Gastroesophageal sphincter (tissue), 4 donors: ENCODE data around the gene FASTKD2. TPM values are rescaled to one million over a fixed set of nuclear protein-coding genes. Genes with fewer than 3 reads are reported as not detected.

ENCODE experiments used
- ATAC-seq: fragments of 150-250 bp; one replicate; pipeline ENCODE4 v1.9.1; 2016; ENCODE audit warnings: mild to moderate bottlenecking, moderate library complexity
- H3K27ac ChIP-seq, 4 donors: fragments of 200-600 bp; sonication (generic) in 3 of 4; 1 replicate in 3 of 4; 2 replicates in 1 of 4; pipeline ENCODE4 v1.5.1; 2016 to 2019
- H3K27me3 ChIP-seq: fragments of 200-600 bp; sonication (generic); one replicate; pipeline ENCODE4 v1.5.1; 2019
- H3K36me3 ChIP-seq, 2 donors: fragments of 200-600 bp; sonication (generic); one replicate each; pipeline ENCODE4 v1.5.1; 2019; ENCODE audit warnings: control low read depth in 1 of 2
- H3K4me1 ChIP-seq, 3 donors: fragments of 200-600 bp; sonication (generic); 1 replicate in 2 of 3; 2 replicates in 1 of 3; pipeline ENCODE4 v1.5.1; 2016 to 2019; ENCODE audit warnings: control low read depth in 2 of 3
- H3K4me3 ChIP-seq, 2 donors: fragments of 200-600 bp; sonication (generic); one replicate each; pipeline ENCODE4 v1.5.1; 2019; ENCODE audit warnings: mild to moderate bottlenecking in 1 of 2, moderate library complexity in 1 of 2
- H3K9me3 ChIP-seq, 3 donors: fragments of 200-600 bp; sonication (generic); one replicate each; pipeline ENCODE4 v1.5.1; 2017 to 2019; ENCODE audit warnings: control low read depth in 2 of 3
- EP300 ChIP-seq: sonication (generic); formaldehyde crosslinking; IDR thresholded peaks from one replicate; pipeline ENCODE4 v1.6.1; 2017; ENCODE audit warnings: antibody characterized with exemption, mild to moderate bottlenecking
- POLR2A ChIP-seq, 2 donors: fragments of 450-650 bp; IDR thresholded peaks; one replicate each; pipeline ENCODE4 v1.6.1; 2017; ENCODE audit warnings: antibody characterized with exemption in 2 of 2, mild to moderate bottlenecking in 2 of 2, moderate library complexity in 1 of 2
- POLR2AphosphoS5 ChIP-seq: sonication (generic); formaldehyde crosslinking; IDR thresholded peaks from one replicate; pipeline ENCODE4 v1.6.1; 2017; ENCODE audit warnings: antibody characterized with exemption
- WGBS, 2 donors: methylation state at CpG; one replicate each; pipeline ENCODE4 v1.1.5; 2018; ENCODE audit warnings: low coverage in 1 of 2; 5-methylcytosine and 5-hydroxymethylcytosine counted together
- total RNA-seq, 4 donors: library from RNA; depleted of rRNA; stranded (reverse); fragments of >200 nt; gene quantifications; one replicate each; pipeline ENCODE4 v1.1.0, GENCODE V29; 2016
- TF ChIP-seq, protein P1 (sequence below), 4 experiments: fragments of 200-600 bp in 2 of 4; fragments of 450-650 bp in 2 of 4; sonication (generic) in 1 of 4; IDR thresholded peaks; one replicate each; pipeline ENCODE4 v1.5.1; 2017 to 2019; ENCODE audit warnings: antibody characterized with exemption in 4 of 4, mild to moderate bottlenecking in 2 of 4, moderate library complexity in 2 of 4

Gene FASTKD2
- total RNA-seq, 4 donors from 2014 or later = 24.1 to 41.2 (median 31.8) TPM

DNA sequence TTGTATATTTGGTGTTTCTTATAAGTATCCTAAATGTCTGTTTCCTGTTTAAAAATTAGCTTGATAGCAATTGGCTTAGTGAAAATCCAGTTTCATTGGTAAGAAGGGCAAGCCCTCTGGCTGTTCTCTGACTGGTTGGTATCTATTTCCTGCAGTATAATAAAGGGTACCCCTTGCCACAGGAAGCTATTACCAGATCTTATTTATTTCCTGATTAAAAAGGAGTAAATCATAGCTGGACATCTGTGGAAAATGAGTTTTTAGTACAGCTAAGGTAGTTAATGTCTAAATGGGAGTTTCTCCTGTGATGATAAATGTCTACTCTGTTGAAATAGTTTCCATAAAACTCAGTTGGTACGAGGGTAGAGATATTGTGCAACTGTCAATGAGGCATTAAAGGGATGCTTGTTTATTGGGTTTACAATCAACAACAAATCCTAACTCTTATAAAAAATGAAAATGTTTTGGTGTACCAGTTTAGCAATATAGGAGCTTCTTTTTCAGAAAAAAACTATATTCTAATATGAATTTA, 58.7 kb downstream of the FASTKD2 start:
- WGBS, 2 donors = 17 to 57% methylated on average over 1 of the region's 1 CpG
- H3K4me1 ChIP-seq = peaks cover 0 to 51% (median 18%) of the 10 kb centered on the region in 3 donors
- no peak for ATAC-seq
- no peaks in the 10 kb centered on the region for H3K27me3 ChIP-seq
- H3K4me3 ChIP-seq = no peak overlapping the region
- TF ChIP-seq POLR2AphosphoS5 (peak; percentile 66), EP300 (no peak), POLR2A (IDR thresholded peaks at IDR 0.05) (no peak)
- TF ChIP-seq, protein P1, sequence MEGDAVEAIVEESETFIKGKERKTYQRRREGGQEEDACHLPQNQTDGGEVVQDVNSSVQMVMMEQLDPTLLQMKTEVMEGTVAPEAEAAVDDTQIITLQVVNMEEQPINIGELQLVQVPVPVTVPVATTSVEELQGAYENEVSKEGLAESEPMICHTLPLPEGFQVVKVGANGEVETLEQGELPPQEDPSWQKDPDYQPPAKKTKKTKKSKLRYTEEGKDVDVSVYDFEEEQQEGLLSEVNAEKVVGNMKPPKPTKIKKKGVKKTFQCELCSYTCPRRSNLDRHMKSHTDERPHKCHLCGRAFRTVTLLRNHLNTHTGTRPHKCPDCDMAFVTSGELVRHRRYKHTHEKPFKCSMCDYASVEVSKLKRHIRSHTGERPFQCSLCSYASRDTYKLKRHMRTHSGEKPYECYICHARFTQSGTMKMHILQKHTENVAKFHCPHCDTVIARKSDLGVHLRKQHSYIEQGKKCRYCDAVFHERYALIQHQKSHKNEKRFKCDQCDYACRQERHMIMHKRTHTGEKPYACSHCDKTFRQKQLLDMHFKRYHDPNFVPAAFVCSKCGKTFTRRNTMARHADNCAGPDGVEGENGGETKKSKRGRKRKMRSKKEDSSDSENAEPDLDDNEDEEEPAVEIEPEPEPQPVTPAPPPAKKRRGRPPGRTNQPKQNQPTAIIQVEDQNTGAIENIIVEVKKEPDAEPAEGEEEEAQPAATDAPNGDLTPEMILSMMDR (IDR thresholded peaks at IDR 0.05) = no peak
- H3K36me3 ChIP-seq = no peaks in the 10 kb centered on the region
- H3K9me3 ChIP-seq = no peaks in the 10 kb centered on the region
- peak overlapping the region in 3 of 4 donors; percentile 9 to 82 (median 29) for H3K27ac ChIP-seq

- no peak overlapping the region for H3K4me3 ChIP-seq
- no peaks in the 10 kb centered on the region for H3K36me3 ChIP-seq
- WGBS, 2 donors = 82 to 98% methylated on average over 1 to 5 of the region's 5 CpGs
- H3K27me3 ChIP-seq = no peaks in the 10 kb centered on the region
- H3K27ac ChIP-seq = peak overlapping the region in 1 of 4 donors; percentile 82
- peaks cover 0 to 51% (median 18%) of the 10 kb centered on the region in 3 donors for H3K4me1 ChIP-seq
- no peak for ATAC-seq
- TF ChIP-seq POLR2A (IDR thresholded peaks at IDR 0.05) (no peak), EP300 (no peak), POLR2AphosphoS5 (no peak)
- TF ChIP-seq, protein P1 (IDR thresholded peaks at IDR 0.05) = no peak
- H3K9me3 ChIP-seq = no peaks in the 10 kb centered on the region
These were observed 59.6 kb downstream of the FASTKD2 start for GRCh38 chr2:206824993-206825392.

DNA sequence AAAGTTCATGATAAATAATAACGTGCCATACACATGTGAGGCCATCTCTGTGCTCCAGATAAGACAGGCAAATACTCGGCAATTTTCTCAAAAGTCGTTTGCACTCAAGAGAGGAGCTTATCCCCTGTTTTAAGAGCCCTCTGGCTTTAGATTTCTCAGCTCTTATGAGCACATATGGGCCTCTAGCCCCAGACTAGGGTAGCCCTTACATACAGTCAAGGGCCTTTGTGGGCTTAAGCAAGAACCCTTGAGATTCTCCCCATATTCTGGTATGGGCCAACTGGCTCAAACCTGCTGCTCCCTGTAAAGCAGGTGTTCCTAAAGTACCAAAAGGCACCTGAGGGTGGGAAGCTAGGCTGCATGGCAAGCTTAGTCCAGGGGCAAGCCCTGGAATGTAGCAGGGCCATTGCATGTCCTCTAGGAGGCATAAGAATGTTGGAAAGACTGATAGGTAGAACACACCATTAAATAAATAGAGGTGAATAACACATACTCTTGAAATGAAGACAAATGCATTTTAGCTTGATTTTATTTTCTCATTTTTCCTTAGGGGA, 66.1 kb downstream of the FASTKD2 start:
- 83 to 86% methylated on average over 3 of the region's 3 CpGs for WGBS, 2 donors
- peaks cover 0 to 33% (median 17%) of the 10 kb centered on the region in 3 donors for H3K4me1 ChIP-seq
- H3K36me3 ChIP-seq = no peaks in the 10 kb centered on the region
- no peaks in the 10 kb centered on the region for H3K27me3 ChIP-seq
- no peak for ATAC-seq
- H3K4me3 ChIP-seq = no peak overlapping the region
- TF ChIP-seq EP300 = no peak
- TF ChIP-seq, protein P1 (IDR thresholded peaks at IDR 0.05) = no peak
- TF ChIP-seq POLR2AphosphoS5 = no peak
- no peak for TF ChIP-seq POLR2A (IDR thresholded peaks at IDR 0.05)
- H3K27ac ChIP-seq = peak overlapping the region in 1 of 4 donors; percentile 45
- peaks cover 0 to 9% (median 0%) of the 10 kb centered on the region in 3 donors for H3K9me3 ChIP-seq

DNA sequence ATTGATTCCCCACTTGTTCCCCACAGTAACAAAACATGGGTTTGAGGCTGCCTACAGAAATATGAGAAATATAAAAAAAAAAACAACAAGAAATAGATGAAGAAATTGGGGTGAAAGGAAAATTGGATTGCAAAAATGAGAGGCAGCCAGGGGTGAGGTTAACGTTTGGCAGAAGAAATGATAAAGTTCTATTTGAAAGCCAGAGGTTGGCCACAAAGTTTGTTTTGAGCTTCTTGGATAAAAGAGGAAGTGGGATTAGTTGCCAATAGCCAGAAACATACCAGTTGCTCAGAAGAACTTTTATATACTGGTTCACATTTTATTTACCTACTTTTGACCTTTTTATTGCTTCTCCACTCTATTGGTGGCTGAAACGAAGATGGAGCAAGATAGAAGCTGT, 67.5 kb downstream of the FASTKD2 start:
- peak; percentile 19 for TF ChIP-seq POLR2AphosphoS5
- TF ChIP-seq, protein P1 (IDR thresholded peaks at IDR 0.05) = no peak
- H3K4me3 ChIP-seq = no peak overlapping the region
- ATAC-seq = no peak
- H3K9me3 ChIP-seq = peaks cover 0 to 9% (median 0%) of the 10 kb centered on the region in 3 donors
- no peaks in the 10 kb centered on the region for H3K27me3 ChIP-seq
- no peaks in the 10 kb centered on the region for H3K36me3 ChIP-seq
- 17 to 29% methylated on average over 2 of the region's 2 CpGs for WGBS, 2 donors
- H3K4me1 ChIP-seq = peaks cover 0 to 47% (median 19%) of the 10 kb centered on the region in 3 donors
- peak overlapping the region in 1 of 4 donors; percentile 45 for H3K27ac ChIP-seq

GRCh38 chr2:206833291-206833690, 67.9 kb downstream of the FASTKD2 start:
- peaks cover 0 to 51% (median 19%) of the 10 kb centered on the region in 3 donors for H3K4me1 ChIP-seq
- no peaks in the 10 kb centered on the region for H3K27me3 ChIP-seq
- ATAC-seq = no peak
- peak overlapping the region in 1 of 4 donors; percentile 45 for H3K27ac ChIP-seq
- TF ChIP-seq POLR2A (IDR thresholded peaks at IDR 0.05) (no peak), POLR2AphosphoS5 (no peak), EP300 (no peak)
- TF ChIP-seq, protein P1 (IDR thresholded peaks at IDR 0.05) = no peak
- H3K9me3 ChIP-seq = peaks cover 0 to 9% (median 0%) of the 10 kb centered on the region in 3 donors
- 87 to 100% methylated on average over 3 of the region's 3 CpGs for WGBS, 2 donors
- no peaks in the 10 kb centered on the region for H3K36me3 ChIP-seq
- no peak overlapping the region for H3K4me3 ChIP-seq
